HL-60 (cell line): ENCODE results near the gene SLCO4A1.

Experiments
- POLR2AphosphoS5 ChIP-seq: IDR thresholded peaks from 2 replicates; pipeline ENCODE4 v1.6.1; 2012; ENCODE audit warnings: low read depth
- TF ChIP-seq, protein P1 (sequence below): IDR thresholded peaks from one replicate; pipeline ENCODE4 v1.5.1; 2011; ENCODE audit warnings: low read length, control low read depth, inconsistent platforms; ENCODE audit not compliant: insufficient read depth

DNA sequence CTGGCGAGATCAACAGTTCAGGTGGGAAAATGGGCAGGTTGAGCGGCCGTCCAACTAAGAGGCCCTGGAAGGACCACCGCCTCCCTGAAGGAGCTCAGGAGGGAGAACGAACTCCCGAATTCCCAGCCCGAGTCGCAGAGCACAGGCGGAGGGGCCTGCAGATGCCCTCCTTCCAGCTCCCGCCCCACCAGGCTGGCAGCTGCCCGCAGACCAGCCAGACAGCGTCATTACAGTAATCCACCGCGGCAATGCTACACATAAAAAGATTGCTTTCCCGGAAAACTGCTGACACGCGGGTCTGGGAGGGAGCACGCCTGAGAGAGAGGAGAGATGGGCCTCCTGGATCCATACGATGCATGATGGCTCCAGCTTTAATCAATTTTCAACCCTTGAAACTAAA is 30.5 kb upstream of the SLCO4A1 start:
- TF ChIP-seq, protein P1, sequence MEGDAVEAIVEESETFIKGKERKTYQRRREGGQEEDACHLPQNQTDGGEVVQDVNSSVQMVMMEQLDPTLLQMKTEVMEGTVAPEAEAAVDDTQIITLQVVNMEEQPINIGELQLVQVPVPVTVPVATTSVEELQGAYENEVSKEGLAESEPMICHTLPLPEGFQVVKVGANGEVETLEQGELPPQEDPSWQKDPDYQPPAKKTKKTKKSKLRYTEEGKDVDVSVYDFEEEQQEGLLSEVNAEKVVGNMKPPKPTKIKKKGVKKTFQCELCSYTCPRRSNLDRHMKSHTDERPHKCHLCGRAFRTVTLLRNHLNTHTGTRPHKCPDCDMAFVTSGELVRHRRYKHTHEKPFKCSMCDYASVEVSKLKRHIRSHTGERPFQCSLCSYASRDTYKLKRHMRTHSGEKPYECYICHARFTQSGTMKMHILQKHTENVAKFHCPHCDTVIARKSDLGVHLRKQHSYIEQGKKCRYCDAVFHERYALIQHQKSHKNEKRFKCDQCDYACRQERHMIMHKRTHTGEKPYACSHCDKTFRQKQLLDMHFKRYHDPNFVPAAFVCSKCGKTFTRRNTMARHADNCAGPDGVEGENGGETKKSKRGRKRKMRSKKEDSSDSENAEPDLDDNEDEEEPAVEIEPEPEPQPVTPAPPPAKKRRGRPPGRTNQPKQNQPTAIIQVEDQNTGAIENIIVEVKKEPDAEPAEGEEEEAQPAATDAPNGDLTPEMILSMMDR: no peak
- no peak for TF ChIP-seq POLR2AphosphoS5
